HG02798 (cell line): ENCODE measurements around the gene MTF2.

Experiments used
- ATAC-seq: cut with Tn5 transposase; IDR thresholded peaks from one replicate; pipeline ENCODE4 v1.9.1; 2021; ENCODE audit warnings: mild to moderate bottlenecking; ENCODE audit not compliant: unreplicated experiment, poor library complexity

The MTF2 gene

DNA sequence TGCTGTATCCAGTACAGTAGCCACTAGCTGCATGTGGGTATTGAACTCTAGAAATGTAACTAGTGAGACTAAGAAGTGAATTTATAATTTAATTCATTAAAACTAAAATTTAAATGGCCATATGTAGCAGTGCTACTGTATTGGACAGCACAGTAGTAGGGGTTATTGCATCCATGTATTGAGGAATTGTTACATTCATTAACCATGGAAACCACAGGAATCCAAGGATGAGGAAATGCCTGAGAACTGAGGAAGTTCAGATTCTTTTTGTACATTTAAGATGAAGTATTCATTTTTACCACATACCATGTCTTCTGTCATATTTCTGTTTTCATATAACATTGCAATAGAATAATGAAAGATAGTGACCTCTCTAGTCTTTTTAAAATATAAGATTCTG, 2.6 kb downstream of the MTF2 start:
- ATAC-seq: no peak

DNA sequence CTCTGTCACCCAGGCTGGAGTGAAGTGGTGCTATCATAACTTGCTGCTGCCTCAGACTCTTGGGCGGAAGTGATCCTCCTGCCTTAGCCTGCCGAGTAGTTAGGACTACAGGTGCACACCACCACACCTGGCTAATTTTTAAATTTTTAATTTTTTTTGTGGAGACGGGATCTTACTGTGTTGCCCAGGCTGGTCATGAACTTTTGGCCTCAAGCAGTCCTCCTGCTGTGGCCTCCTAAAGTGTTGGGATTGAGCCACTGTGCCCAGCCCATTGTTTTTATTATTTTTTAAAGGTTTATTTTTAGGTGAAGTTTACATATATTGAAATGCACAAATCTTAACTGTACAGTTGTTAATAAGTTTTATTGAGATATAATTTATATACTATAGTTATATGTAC, 3.2 kb downstream of the MTF2 start:
- ATAC-seq: no peak

DNA sequence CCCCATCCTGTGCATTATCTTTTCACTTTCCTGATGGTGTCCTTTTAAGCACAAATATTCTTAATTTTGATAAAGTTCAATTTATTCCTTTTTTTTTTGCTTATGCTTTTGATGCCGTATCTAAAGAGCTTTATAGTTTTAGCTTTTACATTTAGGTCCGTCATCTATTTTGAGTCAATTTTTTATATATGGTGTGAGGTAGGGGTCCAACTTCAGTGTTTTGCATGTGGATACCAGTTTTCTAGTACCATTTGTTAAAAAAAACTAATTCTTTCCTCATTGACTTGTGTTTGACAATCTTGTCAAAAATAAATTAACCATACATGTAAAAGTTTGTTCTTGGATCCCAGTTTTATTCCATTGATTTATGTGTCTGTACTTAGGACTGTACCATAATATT, 4.9 kb downstream of the MTF2 start:
- no peak for ATAC-seq

DNA sequence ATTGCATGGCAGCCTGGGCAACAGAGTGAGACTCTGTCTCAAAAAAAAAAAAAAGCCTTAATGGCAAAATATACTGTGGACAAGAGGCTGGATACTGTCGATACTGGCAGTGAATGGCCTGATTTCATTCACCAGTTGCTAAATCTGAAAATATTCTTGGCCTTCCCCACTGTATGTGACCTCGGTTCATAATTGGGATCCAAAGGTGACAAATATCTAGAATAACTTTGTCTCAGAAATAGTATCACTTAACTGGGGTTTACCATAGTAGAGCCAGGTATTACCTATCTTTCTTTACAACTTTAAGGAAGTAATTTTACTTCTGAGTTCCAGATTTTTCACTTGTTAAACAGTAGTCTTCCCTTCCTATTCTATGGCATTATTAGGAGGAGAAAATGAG, 8.4 kb downstream of the MTF2 start:
- ATAC-seq: no peak

DNA sequence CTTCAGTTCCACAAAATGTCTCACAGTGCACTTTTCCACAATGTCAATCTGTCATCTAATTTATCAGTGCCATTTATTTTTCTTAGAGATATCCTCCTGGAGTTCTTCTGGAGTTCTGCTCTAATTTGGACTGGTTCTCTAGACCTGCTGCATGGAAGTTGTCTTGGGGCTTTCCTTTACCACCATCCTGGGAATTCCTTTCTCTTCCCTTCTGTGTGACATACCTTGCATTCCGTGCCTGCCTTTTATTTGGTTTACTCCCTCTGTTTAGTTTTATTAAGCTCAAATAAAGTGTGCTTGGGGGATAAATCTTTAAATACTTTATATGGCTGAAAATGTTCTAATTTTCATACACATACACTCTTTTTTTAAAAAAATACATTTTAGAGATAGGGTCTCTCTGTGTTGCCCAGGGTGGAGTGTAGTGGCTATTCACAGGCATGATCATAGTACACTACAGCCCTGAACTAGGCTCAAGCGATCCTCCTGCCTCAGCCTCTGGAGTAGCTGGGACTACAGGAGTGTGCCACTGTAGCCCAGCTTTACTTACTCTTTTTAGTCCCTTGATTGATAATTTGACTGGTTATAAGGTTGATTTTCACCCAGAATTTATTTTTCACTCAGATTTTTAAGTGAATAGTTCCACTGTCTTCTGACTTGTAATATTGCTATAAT, 14.4 kb downstream of the MTF2 start:
- ATAC-seq: no peak

DNA sequence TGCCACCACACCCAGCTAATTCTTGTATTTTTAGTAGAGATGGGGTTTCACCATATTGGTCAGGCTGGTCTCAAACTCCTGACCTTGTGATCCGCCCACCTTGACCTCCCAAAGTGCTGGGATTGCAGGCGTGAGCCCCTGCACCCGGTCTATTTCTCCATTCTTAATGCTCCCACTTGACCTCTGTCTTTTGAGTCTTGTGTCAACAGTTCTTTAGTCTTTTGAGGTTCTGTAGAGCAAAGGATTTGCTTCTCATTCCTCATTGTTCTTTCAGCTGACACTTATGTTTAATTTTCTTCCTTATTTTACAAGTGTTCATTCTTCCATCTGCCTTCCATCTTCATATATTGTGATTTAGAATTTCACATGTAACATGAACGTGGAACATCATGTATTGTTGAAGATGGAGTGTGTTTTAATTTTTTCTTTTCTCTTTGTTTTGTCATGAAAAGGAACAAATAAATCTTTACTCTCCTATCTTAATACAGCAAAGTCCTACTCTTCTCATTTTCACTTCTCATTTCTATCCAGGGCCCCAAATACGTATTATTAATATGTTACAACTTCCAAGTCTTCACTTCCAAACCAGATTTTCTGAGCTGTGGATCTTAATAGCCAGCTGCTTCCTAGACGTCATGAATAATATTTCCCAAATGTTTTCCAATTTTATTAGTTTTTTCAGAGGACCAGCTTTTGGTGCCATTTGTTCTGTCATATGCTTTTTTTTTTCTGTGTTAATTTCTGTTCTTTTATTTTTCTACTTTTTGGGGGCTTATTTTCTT, 16.9 kb downstream of the MTF2 start:
- ATAC-seq: no peak

DNA sequence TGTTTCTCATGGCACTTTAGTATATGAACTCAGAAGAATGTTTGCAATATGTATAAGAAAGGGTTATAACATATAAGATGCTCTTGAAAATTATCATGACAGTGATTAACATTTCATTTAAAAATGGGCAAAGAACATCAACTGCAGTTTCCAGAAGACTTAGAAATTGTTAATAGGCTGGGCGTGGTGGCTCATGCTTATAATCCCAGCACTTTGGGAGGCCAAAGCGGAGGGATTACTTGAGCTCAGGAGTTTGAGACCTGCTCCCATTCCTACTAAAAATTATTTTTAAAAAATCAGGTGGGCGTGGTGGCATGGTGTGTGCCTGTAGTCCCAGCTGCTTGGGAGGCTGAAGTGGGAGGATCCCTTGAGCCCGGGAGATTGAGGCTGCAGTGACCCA, 23.1 kb downstream of the MTF2 start:
- no peak for ATAC-seq

DNA sequence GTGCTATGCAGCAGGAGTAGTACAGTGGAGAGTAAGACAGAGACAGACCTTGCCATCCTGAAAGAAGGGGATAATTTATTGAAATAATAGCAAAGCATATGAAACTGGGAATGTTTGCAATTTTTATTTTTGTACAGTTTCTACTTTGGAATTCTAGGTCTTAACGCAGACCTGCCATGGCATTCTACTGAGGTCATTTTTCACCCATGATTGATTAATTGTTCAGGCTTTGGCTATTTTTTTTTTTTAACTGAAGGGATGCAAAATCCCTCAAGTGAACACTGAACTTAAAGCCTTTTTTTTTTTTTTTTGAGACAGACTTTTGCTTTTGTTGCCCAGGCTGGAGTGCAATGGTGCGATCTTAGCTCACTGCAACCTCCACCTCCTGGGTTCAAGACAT, 27.1 kb downstream of the MTF2 start:
- ATAC-seq: no peak

DNA sequence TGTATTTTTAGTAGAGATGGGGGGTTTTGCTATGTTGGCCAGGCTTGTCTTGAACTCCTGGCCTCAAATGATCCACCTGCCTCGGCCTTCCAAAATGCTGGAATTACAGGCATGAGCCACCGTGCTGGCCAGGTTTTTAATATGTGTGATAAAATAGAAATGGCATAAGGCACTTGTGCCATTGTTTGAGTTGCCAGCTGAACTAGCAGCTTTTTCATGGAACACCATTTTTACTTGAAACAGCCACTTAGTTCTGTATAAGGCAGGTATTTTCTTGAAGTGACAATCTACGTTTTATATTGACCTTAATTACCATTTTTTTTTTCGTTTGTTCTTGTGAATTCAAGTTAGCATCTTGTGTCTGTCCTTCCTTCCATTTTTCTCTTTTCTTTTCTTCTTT, 28.3 kb downstream of the MTF2 start:
- no peak for ATAC-seq

DNA sequence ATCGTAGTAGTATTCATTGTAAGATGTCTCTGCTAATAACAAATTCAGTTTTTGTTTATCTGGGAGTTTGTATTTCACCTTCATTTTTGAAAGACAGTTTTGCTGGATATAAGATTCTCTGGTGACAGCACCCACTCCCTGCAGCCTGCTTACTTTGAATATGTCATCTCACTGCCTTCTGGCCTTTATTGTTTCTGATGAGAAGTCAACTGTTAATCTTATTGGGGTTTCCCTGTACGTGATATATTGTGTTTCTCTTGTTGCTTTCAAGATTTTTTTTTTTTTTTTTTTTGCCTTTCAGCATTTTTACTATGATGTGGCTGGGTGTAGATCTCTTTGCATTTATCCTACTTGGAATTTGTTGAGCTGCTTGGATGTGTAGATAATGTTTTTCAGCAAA, 29.3 kb downstream of the MTF2 start:
- no peak for ATAC-seq

DNA sequence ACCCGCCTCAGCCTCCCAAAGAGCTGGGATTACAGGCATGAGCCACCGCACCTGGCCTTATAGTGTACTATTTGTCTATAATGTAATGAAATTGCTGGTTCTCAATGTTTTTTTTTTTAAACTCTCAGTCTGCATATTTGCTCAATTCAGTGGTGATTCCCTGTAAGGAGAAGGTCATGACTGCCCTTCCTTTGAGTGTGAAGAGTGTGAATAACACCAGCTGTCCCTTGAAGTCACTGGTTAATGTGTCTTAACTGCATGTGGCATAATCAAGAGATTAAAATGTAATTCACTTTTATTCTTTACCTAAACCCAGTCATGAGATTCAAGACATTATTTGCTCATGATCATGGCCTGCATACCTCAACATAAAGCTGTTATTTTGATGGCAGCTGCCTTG, 30.5 kb downstream of the MTF2 start:
- ATAC-seq: no peak

DNA sequence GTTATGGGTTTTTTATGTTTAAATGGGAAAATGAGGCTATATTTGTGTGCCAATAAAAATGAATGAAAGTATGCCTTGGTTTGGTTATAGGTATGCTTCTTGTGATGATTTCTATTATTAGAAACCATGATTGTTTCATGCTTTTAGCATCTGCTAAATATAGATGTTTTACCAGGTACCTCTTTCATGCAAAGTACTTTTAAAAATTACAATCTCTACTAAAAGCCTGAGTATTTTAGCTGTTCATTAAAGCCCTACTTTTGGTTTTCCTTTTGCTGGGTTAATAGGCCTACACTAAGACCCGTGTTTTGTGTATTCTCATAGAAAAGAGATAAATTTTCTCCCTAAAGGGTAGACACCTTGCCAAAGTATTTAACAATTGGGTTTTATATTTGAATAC, 32.0 kb downstream of the MTF2 start:
- ATAC-seq: peak; percentile 46

DNA sequence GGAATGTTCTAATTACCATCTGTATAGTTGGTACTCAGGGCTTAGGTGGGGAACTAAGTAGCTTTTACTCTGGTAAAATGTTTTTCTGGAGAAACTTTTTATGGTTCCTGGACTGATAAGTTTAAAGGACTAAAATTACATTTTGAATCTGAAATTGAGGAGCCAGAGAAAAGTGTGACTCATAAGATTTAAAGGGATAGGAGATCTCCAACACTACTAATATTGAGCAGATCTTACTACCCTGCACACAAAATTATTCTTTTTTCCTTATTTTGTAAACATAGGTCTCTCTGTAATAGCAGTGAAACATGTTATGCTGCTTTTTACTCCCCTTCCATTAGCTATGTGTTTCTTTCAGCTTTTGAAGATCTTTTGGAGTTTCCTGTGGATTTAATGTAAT, 32.5 kb downstream of the MTF2 start:
- ATAC-seq: no peak

DNA sequence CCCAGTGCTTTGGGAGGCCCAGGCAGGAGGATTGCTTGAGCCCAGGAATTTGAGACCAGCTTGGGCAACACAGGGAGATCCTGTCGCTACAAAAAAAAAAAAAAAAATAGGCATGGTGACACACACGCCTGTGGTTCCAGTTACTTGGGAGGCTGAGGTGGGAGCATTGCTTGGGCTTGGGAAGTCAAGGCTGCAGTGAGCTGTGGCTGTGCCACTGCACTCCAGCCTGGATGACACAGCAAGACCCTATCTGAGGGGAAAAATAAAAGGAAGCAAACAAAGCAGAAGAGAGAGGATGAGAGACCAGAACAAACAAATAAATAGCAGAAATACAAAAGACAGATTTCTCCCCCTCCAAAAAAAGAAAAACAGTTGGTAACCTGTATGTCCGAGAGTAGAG, 34.0 kb downstream of the MTF2 start:
- no peak for ATAC-seq

DNA sequence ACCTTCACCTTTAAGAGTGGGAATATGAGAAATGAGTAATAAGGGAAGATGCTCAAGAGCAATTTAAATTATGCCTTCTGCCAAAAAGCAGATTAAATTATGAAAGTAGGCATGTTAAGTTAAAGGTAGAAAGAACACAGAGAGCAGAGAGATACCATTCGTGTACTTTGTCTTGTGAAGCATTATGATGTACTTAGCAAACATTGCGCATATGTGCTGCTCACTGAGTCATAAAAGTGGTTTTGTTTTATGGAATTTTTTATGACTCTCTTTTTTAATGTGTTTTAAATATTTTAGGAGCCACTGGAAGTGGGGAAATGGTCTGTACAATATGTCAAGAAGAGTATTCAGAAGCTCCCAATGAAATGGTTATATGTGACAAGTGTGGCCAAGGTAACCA, 35.3 kb downstream of the MTF2 start:
- ATAC-seq: no peak

DNA sequence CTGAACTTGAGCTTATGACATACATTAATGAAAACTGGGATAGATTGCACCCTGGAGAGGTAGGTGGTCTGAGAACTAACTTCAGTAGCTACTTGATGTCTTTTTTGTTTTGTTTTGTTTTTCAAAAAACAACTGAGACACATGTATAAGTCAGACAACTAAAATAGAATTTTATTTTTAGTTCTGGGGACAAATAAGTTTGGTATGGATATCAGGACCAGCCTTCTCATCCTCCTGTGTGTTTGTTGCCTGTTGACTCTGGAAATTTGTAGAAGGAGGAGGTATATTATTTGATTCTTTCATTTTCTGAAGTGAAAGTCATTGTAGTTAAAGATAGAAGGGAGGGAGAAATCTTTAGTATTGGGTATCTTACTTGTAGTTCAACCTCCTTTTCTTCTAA, 41.5 kb downstream of the MTF2 start:
- no peak for ATAC-seq

DNA sequence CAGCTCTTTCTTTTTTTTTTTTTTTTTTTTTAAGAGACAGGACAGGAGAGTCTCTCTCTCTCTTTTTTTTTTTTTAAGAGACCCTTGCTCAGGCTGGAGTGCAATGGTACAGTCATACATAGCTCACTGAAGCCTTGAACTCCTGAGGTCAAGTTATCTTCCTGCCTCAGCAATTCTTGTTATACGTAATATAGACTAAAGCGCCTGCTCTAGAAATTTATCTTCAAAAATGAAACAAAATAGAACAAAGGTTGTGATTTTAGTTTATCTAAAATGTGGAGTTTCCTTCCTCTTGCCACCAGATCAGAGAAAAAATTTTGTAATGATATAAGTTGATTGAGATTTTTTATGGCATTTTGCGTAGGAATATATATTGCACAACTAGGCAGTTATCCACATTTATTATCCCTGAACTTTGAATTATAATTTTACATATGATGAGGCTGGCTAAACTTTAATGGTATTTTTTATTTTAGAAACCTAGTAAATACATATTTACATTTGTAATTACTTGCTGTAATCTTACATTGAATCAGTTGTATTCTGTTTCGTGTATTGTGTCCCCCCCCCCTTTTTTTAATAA, 44.2 kb downstream of the MTF2 start:
- ATAC-seq: no peak

DNA sequence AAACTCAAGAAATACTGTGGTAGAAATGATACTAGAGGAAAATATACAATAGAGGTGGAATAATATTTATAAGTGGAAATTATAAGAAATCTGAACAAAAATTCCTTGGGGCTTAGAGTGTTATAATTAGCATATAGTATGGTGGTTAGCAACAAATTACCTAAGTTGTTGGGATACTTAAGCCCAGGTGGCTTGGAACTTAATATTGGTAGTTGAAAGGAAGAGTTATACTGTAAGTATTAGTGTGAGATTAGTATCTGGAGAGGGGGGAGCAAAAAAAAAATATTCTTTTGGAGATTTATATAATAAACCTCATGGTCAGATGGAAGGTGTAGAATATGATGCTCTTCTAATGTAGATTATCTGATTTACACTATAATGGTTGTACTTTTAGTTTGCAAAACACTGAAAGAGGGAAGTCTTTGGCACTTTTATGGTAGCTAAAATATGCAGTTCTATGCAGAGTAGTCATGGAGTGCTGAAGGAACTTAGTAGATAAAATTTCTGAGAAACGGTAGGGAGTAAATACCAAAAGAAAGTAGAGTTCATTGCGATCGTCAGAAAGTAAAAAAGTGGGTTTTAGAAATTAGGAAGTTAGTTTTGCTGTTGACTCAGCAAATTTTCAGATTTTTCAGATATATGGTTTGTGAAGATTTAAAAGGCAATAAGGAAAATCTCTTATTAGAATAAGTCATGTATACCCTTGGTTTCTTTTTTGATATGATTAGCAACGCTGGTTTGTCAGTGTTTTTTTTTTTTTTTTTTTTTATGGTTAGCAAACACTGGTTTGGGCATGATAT, 45.7 kb downstream of the MTF2 start:
- ATAC-seq: no peak

DNA sequence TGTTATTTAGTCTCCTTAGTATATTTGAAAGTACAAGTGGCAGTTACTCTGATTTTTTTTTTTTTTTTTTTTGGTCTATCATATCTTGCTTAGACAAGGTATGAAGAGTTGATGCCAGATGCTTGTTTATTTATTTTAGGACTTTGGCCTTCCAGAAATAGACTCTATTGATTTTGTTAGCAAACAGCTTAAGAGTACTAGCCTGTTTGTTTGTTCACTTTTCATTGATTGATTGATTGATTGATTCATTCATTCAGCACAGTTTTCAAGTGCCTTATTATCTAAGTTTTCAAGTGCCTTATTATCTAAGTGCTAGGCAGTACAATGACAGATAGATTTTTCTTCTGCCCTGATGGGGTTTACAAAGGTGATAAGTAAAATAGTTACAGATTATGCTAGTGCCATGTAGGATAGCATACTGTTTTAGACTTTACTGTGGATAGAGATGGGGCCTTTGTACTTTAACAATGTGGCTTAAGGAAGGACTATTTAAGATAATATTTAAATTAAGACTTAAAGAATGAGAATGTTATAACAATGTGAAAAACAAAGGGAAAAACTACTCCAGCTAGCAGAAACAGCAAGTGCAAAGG, 50.5 kb downstream of the MTF2 start:
- no peak for ATAC-seq

DNA sequence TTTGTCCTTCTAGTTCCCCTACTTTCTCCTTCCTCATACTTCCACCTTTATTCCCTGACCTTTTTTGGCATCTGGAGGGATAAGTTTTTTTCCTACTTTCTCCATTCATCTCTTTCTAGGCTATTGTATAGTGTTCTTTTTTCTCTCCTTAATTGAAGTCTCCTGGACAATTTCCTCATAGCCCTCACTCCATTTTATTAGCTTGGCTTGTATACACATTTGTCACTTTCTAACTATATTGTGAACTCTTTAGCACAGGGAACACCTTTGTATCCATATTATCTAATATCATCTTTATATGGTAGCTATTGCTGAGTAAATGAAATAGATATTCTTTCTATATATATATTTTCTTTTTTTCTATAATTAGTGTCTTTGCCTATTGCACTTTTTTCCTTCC, 53.6 kb downstream of the MTF2 start:
- ATAC-seq: no peak

DNA sequence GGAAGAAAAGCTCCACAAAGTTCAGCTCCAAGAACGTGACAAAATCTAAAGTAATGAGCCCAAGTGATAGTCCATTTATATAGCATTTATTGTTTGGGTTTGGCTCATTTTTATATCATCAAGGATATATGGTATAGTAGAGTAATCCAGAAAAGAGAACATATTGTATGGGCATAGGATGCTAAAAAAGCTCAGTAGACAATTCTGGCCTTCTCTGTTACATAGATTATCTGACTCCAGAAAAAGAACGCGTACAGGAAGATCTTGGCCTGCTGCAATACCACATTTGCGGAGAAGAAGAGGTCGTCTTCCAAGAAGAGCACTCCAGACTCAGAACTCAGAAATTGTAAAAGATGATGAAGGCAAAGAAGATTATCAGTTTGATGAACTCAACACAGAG, 57.4 kb downstream of the MTF2 start:
- no peak for ATAC-seq
